ENCODE results near the gene MEGF8.
A peak's percentile ranks its signal among the peaks of the same experiment; 100 is the strongest.

MEGF8 gene

GRCh38 chr19:42397263-42398166 is 72.1 kb downstream of the MEGF8 start:
- ATAC-seq (replicated peaks) (peak in 1 of 2 donors; percentile 9), DNase-seq (no peak)
- Mint-ChIP-seq H3K4me3 (peak overlapping the region; percentile 93 to 96), H3K36me3 (peaks cover 6 to 11% of the 10 kb centered on the region in 2 donors), H3K4me1 (peaks cover 44 to 47% of the 10 kb centered on the region in 2 donors), H3K9me3 (no peaks in the 10 kb centered on the region), H3K27ac (peak overlapping the region; percentile 97), H3K27me3 (no peaks in the 10 kb centered on the region)

GRCh38 chr19:42400404-42400803 is 75.0 kb downstream of the MEGF8 start:
- Mint-ChIP-seq H3K36me3 (peaks cover 14 to 20% of the 10 kb centered on the region in 2 donors), H3K4me1 (peaks cover 48 to 53% of the 10 kb centered on the region in 2 donors), H3K27me3 (no peaks in the 10 kb centered on the region), H3K9me3 (no peaks in the 10 kb centered on the region), H3K27ac (peak overlapping the region; percentile 81), H3K4me3 (peak overlapping the region in 1 of 2 donors; percentile 37)
- DNase-seq (no peak), ATAC-seq (replicated peaks) (no peak)

GRCh38 chr19:42401365-42402303 is 76.2 kb downstream of the MEGF8 start:
- Mint-ChIP-seq H3K27me3 (no peaks in the 10 kb centered on the region), H3K9me3 (no peaks in the 10 kb centered on the region), H3K27ac (peak overlapping the region; percentile 85), H3K4me1 (peaks cover 42 to 45% of the 10 kb centered on the region in 2 donors), H3K36me3 (peaks cover 23 to 29% of the 10 kb centered on the region in 2 donors), H3K4me3 (peak overlapping the region; percentile 83 to 85)
- ATAC-seq (replicated peaks) (peak; percentile 62 to 66), DNase-seq (peak; percentile 47)

GRCh38 chr19:42402376-42403116 is 77.1 kb downstream of the MEGF8 start:
- DNase-seq (no peak), ATAC-seq (replicated peaks) (no peak)
- peak overlapping the region; percentile 85 for H3K27ac Mint-ChIP-seq
- H3K27me3 Mint-ChIP-seq = no peaks in the 10 kb centered on the region
- peaks cover 27 to 38% of the 10 kb centered on the region in 2 donors for H3K36me3 Mint-ChIP-seq
- H3K4me1 Mint-ChIP-seq = peaks cover 37 to 39% of the 10 kb centered on the region in 2 donors
- H3K4me3 Mint-ChIP-seq = peak overlapping the region; percentile 83 to 85
- no peaks in the 10 kb centered on the region for H3K9me3 Mint-ChIP-seq

- no peak for ATAC-seq (replicated peaks)
- peaks cover 37 to 40% of the 10 kb centered on the region in 2 donors for H3K4me1 Mint-ChIP-seq
- peaks cover 34 to 48% of the 10 kb centered on the region in 2 donors for H3K36me3 Mint-ChIP-seq
These were observed 78.2 kb downstream of the MEGF8 start for GRCh38 chr19:42403586-42403985.

GRCh38 chr19:42406111-42406510 is 80.7 kb downstream of the MEGF8 start:
- H3K9me3 Mint-ChIP-seq = no peaks in the 10 kb centered on the region
- ATAC-seq (replicated peaks) = no peak
- H3K4me1 Mint-ChIP-seq = peaks cover 27 to 38% of the 10 kb centered on the region in 2 donors
- H3K36me3 Mint-ChIP-seq = peaks cover 36 to 53% of the 10 kb centered on the region in 2 donors
- H3K27ac Mint-ChIP-seq = no peak overlapping the region
- H3K4me3 Mint-ChIP-seq = no peak overlapping the region
- H3K27me3 Mint-ChIP-seq = no peaks in the 10 kb centered on the region
- no peak for DNase-seq

More at GRCh38 chr19:42403586-42403985, 78.2 kb downstream of the MEGF8 start:
- Mint-ChIP-seq H3K27me3 (no peaks in the 10 kb centered on the region), H3K4me3 (no peak overlapping the region), H3K27ac (no peak overlapping the region), H3K9me3 (no peaks in the 10 kb centered on the region)
- DNase-seq = no peak

GRCh38 chr19:42407085-42407815 is 81.8 kb downstream of the MEGF8 start:
- Mint-ChIP-seq H3K4me3 (no peak overlapping the region), H3K9me3 (no peaks in the 10 kb centered on the region), H3K27ac (no peak overlapping the region), H3K4me1 (peaks cover 26 to 27% of the 10 kb centered on the region in 2 donors), H3K27me3 (no peaks in the 10 kb centered on the region), H3K36me3 (peaks cover 38 to 61% of the 10 kb centered on the region in 2 donors)
- no peak for DNase-seq
- ATAC-seq (replicated peaks) = no peak

GRCh38 chr19:42407816-42408175 is 82.4 kb downstream of the MEGF8 start:
- H3K36me3 Mint-ChIP-seq = peaks cover 36 to 60% of the 10 kb centered on the region in 2 donors
- H3K27me3 Mint-ChIP-seq = no peaks in the 10 kb centered on the region
- no peak for ATAC-seq (replicated peaks)
- H3K4me1 Mint-ChIP-seq = peaks cover 21 to 24% of the 10 kb centered on the region in 2 donors
- no peak overlapping the region for H3K4me3 Mint-ChIP-seq
- no peak overlapping the region for H3K27ac Mint-ChIP-seq
- no peak for DNase-seq
- no peaks in the 10 kb centered on the region for H3K9me3 Mint-ChIP-seq

- no peak for DNase-seq
- H3K36me3 Mint-ChIP-seq = peaks cover 38 to 67% of the 10 kb centered on the region in 2 donors
- no peaks in the 10 kb centered on the region for H3K9me3 Mint-ChIP-seq
- no peaks in the 10 kb centered on the region for H3K27me3 Mint-ChIP-seq
- ATAC-seq (replicated peaks) = no peak
- peaks cover 18 to 22% of the 10 kb centered on the region in 2 donors for H3K4me1 Mint-ChIP-seq
- no peak overlapping the region for H3K27ac Mint-ChIP-seq
- no peak overlapping the region for H3K4me3 Mint-ChIP-seq
These were observed 84.0 kb downstream of the MEGF8 start for GRCh38 chr19:42409477-42409876.

GRCh38 chr19:42410371-42410770 is 84.9 kb downstream of the MEGF8 start:
- ATAC-seq (replicated peaks) = no peak

GRCh38 chr19:42411581-42412178 is 86.2 kb downstream of the MEGF8 start:
- Mint-ChIP-seq H3K4me3 (no peak overlapping the region), H3K9me3 (no peaks in the 10 kb centered on the region), H3K27ac (peak overlapping the region; percentile 33), H3K4me1 (peaks cover 18 to 20% of the 10 kb centered on the region in 2 donors), H3K27me3 (no peaks in the 10 kb centered on the region), H3K36me3 (peaks cover 32 to 61% of the 10 kb centered on the region in 2 donors)
- ATAC-seq (replicated peaks) (no peak), DNase-seq (no peak)

More at GRCh38 chr19:42410371-42410770, 84.9 kb downstream of the MEGF8 start:
- Mint-ChIP-seq H3K9me3 (no peaks in the 10 kb centered on the region), H3K36me3 (peaks cover 37 to 71% of the 10 kb centered on the region in 2 donors), H3K4me3 (no peak overlapping the region), H3K27ac (no peak overlapping the region), H3K27me3 (no peaks in the 10 kb centered on the region), H3K4me1 (peaks cover 18 to 22% of the 10 kb centered on the region in 2 donors)
- no peak for DNase-seq

- Mint-ChIP-seq H3K4me3 (no peak overlapping the region), H3K9me3 (no peaks in the 10 kb centered on the region), H3K27me3 (no peaks in the 10 kb centered on the region), H3K4me1 (peaks cover 18 to 20% of the 10 kb centered on the region in 2 donors), H3K36me3 (peaks cover 28 to 56% of the 10 kb centered on the region in 2 donors), H3K27ac (no peak overlapping the region)
- DNase-seq (no peak), ATAC-seq (replicated peaks) (no peak)
These were observed 86.8 kb downstream of the MEGF8 start for GRCh38 chr19:42412227-42412626.

GRCh38 chr19:42412661-42413076 is 87.2 kb downstream of the MEGF8 start:
- H3K27me3 Mint-ChIP-seq = no peaks in the 10 kb centered on the region
- no peak overlapping the region for H3K4me3 Mint-ChIP-seq
- ATAC-seq (replicated peaks) (no peak), DNase-seq (no peak)
- peak overlapping the region; percentile 34 for H3K27ac Mint-ChIP-seq
- H3K4me1 Mint-ChIP-seq = peaks cover 18 to 20% of the 10 kb centered on the region in 2 donors
- no peaks in the 10 kb centered on the region for H3K9me3 Mint-ChIP-seq
- peaks cover 28 to 51% of the 10 kb centered on the region in 2 donors for H3K36me3 Mint-ChIP-seq
